ENCODE measurements around the gene DPP6.

DPP6 gene

GRCh38 chr7:154217688-154218340 lies 165.6 kb downstream of the DPP6 start:
- no peak for TF ChIP-seq TAF1 (IDR thresholded peaks at IDR 0.05; ENCODE audit: low read depth)
- TF ChIP-seq USF1 (IDR thresholded peaks at IDR 0.05): no peak
- TF ChIP-seq TEAD4 (IDR thresholded peaks at IDR 0.05): no peak
- no peak for TF ChIP-seq EGR1 (IDR thresholded peaks at IDR 0.05)
- no peak for TF ChIP-seq FOXM1 (IDR thresholded peaks at IDR 0.05; ENCODE audit: borderline replicate concordance, low read depth)
- no peak for TF ChIP-seq CREB1 (IDR thresholded peaks at IDR 0.05; ENCODE audit: low read depth)
- no peak for TF ChIP-seq YY1 (IDR thresholded peaks at IDR 0.05; ENCODE audit: low read depth)
- no peak for TF ChIP-seq TCF12 (IDR thresholded peaks at IDR 0.05; ENCODE audit: low read depth)
- TF ChIP-seq ZBTB7A (IDR thresholded peaks at IDR 0.05; ENCODE audit: low read depth): no peak
- no peak for TF ChIP-seq RAD21 (IDR thresholded peaks at IDR 0.05; ENCODE audit: low read depth)
- no peak for TF ChIP-seq REST (IDR thresholded peaks at IDR 0.05; ENCODE audit: low read depth)
- no peak for TF ChIP-seq MAX (IDR thresholded peaks at IDR 0.05)
- no peak for TF ChIP-seq CEBPB (IDR thresholded peaks at IDR 0.05)

GRCh38 chr7:154231732-154232131 lies 179.5 kb downstream of the DPP6 start:
- peak; percentile 84 for TF ChIP-seq REST (IDR thresholded peaks at IDR 0.05; ENCODE audit: low read depth)
- no peak for TF ChIP-seq CREB1 (IDR thresholded peaks at IDR 0.05; ENCODE audit: low read depth)

GRCh38 chr7:154232700-154233099 lies 180.5 kb downstream of the DPP6 start:
- no peak for TF ChIP-seq USF1 (IDR thresholded peaks at IDR 0.05)

GRCh38 chr7:154241988-154242387 lies 189.8 kb downstream of the DPP6 start:
- TF ChIP-seq RAD21 (IDR thresholded peaks at IDR 0.05; ENCODE audit: low read depth) (no peak), NFIC (IDR thresholded peaks at IDR 0.05) (no peak), REST (IDR thresholded peaks at IDR 0.05; ENCODE audit: low read depth) (no peak), TAF1 (IDR thresholded peaks at IDR 0.05; ENCODE audit: low read depth) (no peak), FOXM1 (IDR thresholded peaks at IDR 0.05; ENCODE audit: borderline replicate concordance, low read depth) (no peak), CREB1 (IDR thresholded peaks at IDR 0.05; ENCODE audit: low read depth) (no peak), CEBPB (IDR thresholded peaks at IDR 0.05) (no peak), YY1 (IDR thresholded peaks at IDR 0.05; ENCODE audit: low read depth) (no peak), TCF12 (IDR thresholded peaks at IDR 0.05; ENCODE audit: low read depth) (no peak), ZBTB7A (IDR thresholded peaks at IDR 0.05; ENCODE audit: low read depth) (no peak), TEAD4 (IDR thresholded peaks at IDR 0.05) (no peak), EP300 (IDR thresholded peaks at IDR 0.05; ENCODE audit: borderline replicate concordance) (no peak), MAX (IDR thresholded peaks at IDR 0.05) (no peak), EGR1 (IDR thresholded peaks at IDR 0.05) (no peak), USF1 (IDR thresholded peaks at IDR 0.05) (no peak)

- TF ChIP-seq CEBPB (IDR thresholded peaks at IDR 0.05): no peak
- TF ChIP-seq EP300 (IDR thresholded peaks at IDR 0.05; ENCODE audit: borderline replicate concordance): no peak
- TF ChIP-seq CREB1 (IDR thresholded peaks at IDR 0.05; ENCODE audit: low read depth): no peak
- TF ChIP-seq ZBTB7A (IDR thresholded peaks at IDR 0.05; ENCODE audit: low read depth): no peak
- no peak for TF ChIP-seq RAD21 (IDR thresholded peaks at IDR 0.05; ENCODE audit: low read depth)
- no peak for TF ChIP-seq TCF12 (IDR thresholded peaks at IDR 0.05; ENCODE audit: low read depth)
- TF ChIP-seq EGR1 (IDR thresholded peaks at IDR 0.05): no peak
- no peak for TF ChIP-seq TEAD4 (IDR thresholded peaks at IDR 0.05)
- no peak for TF ChIP-seq NFIC (IDR thresholded peaks at IDR 0.05)
These were observed 190.5 kb downstream of the DPP6 start for GRCh38 chr7:154242709-154243108.

Measured in Ishikawa (cell line).